ENCODE results near the gene SLPI. TPM values are rescaled to one million over a fixed set of nuclear protein-coding genes. Genes with fewer than 3 reads are reported as not detected.
A peak's percentile ranks its signal among the peaks of the same experiment; 100 is the strongest.

The SLPI gene
- polyA plus RNA-seq, 6 donors from 2014 or later: 0.63 TPM; not detected in 5

- H3K36me3 Mint-ChIP-seq: no peaks in the 10 kb centered on the region
- ATAC-seq (ENCODE audit: low read depth in 2 of 2) (peak; percentile 31 to 45), DNase-seq (peak; percentile 50)
- H3K27me3 Mint-ChIP-seq: peaks cover 38 to 63% (median 39%) of the 10 kb centered on the region in 3 donors
- peaks cover 19 to 23% (median 22%) of the 10 kb centered on the region in 3 donors for H3K4me1 Mint-ChIP-seq
- peak overlapping the region in 1 of 6 donors; percentile 54 for H3K27ac Mint-ChIP-seq
- no peaks in the 10 kb centered on the region for H3K9me3 Mint-ChIP-seq
- H3K4me3 Mint-ChIP-seq: peak overlapping the region in 1 of 8 donors; percentile 8
Measured at GRCh38 chr20:45290677-45291355, 36.5 kb upstream of the SLPI start.

- Mint-ChIP-seq H3K4me1 (peaks cover 19 to 23% (median 22%) of the 10 kb centered on the region in 3 donors), H3K4me3 (peak overlapping the region in 1 of 8 donors; percentile 8), H3K27ac (no peak overlapping the region), H3K27me3 (peaks cover 38 to 56% (median 39%) of the 10 kb centered on the region in 3 donors), H3K9me3 (no peaks in the 10 kb centered on the region), H3K36me3 (no peaks in the 10 kb centered on the region)
- ATAC-seq (ENCODE audit: low read depth in 2 of 2) (no peak), DNase-seq (no peak)
Measured at GRCh38 chr20:45289942-45290676, 35.7 kb upstream of the SLPI start.

GRCh38 chr20:45288860-45289259, 34.5 kb upstream of the SLPI start:
- no peak for ATAC-seq (ENCODE audit: low read depth in 2 of 2)
- Mint-ChIP-seq H3K9me3 (no peaks in the 10 kb centered on the region), H3K27me3 (peaks cover 35 to 51% (median 40%) of the 10 kb centered on the region in 3 donors), H3K4me1 (peaks cover 17 to 20% (median 20%) of the 10 kb centered on the region in 3 donors), H3K4me3 (no peak overlapping the region), H3K36me3 (no peaks in the 10 kb centered on the region), H3K27ac (no peak overlapping the region)
- no peak for DNase-seq

- no peak for ATAC-seq (ENCODE audit: low read depth in 2 of 2)
- no peak overlapping the region for H3K27ac Mint-ChIP-seq
Measured at GRCh38 chr20:45288376-45288775, 34.0 kb upstream of the SLPI start.

GRCh38 chr20:45283551-45284057, 29.2 kb upstream of the SLPI start:
- Mint-ChIP-seq H3K27me3 (peaks cover 37 to 60% (median 50%) of the 10 kb centered on the region in 3 donors), H3K4me1 (peaks cover 0 to 4% (median 0%) of the 10 kb centered on the region in 3 donors), H3K9me3 (peaks cover 0 to 2% (median 0%) of the 10 kb centered on the region in 7 donors), H3K27ac (no peak overlapping the region), H3K4me3 (no peak overlapping the region), H3K36me3 (no peaks in the 10 kb centered on the region)
- DNase-seq: no peak
- no peak for ATAC-seq (ENCODE audit: low read depth in 2 of 2)

More at GRCh38 chr20:45288376-45288775, 34.0 kb upstream of the SLPI start:
- Mint-ChIP-seq H3K4me3 (no peak overlapping the region), H3K4me1 (peaks cover 14 to 18% (median 16%) of the 10 kb centered on the region in 3 donors), H3K36me3 (no peaks in the 10 kb centered on the region), H3K27me3 (peaks cover 33 to 48% (median 44%) of the 10 kb centered on the region in 3 donors), H3K9me3 (no peaks in the 10 kb centered on the region)
- DNase-seq: no peak

GRCh38 chr20:45282700-45283550, 28.6 kb upstream of the SLPI start:
- no peak for DNase-seq
- ATAC-seq (ENCODE audit: low read depth in 2 of 2): no peak
- peak overlapping the region in 2 of 6 donors; percentile 0 to 1 for H3K27ac Mint-ChIP-seq
- H3K9me3 Mint-ChIP-seq: peaks cover 0 to 2% (median 0%) of the 10 kb centered on the region in 7 donors
- no peaks in the 10 kb centered on the region for H3K36me3 Mint-ChIP-seq
- H3K4me3 Mint-ChIP-seq: no peak overlapping the region
- peaks cover 0 to 4% (median 0%) of the 10 kb centered on the region in 3 donors for H3K4me1 Mint-ChIP-seq
- H3K27me3 Mint-ChIP-seq: peaks cover 36 to 59% (median 48%) of the 10 kb centered on the region in 3 donors

- Mint-ChIP-seq H3K4me3 (no peak overlapping the region), H3K4me1 (peaks cover 0 to 4% (median 0%) of the 10 kb centered on the region in 3 donors), H3K9me3 (peaks cover 0 to 2% (median 0%) of the 10 kb centered on the region in 7 donors), H3K27me3 (peaks cover 46 to 61% (median 55%) of the 10 kb centered on the region in 3 donors), H3K27ac (no peak overlapping the region), H3K36me3 (no peaks in the 10 kb centered on the region)
- no peak for ATAC-seq (ENCODE audit: low read depth in 2 of 2)
- no peak for DNase-seq
Measured at GRCh38 chr20:45279992-45280391, 25.6 kb upstream of the SLPI start.

- DNase-seq (no peak), ATAC-seq (ENCODE audit: low read depth in 2 of 2) (no peak)
- Mint-ChIP-seq H3K9me3 (peaks cover 0 to 5% (median 0%) of the 10 kb centered on the region in 7 donors), H3K27me3 (peaks cover 52 to 79% (median 68%) of the 10 kb centered on the region in 3 donors), H3K27ac (no peak overlapping the region), H3K4me1 (no peaks in the 10 kb centered on the region), H3K36me3 (peaks cover 0 to 3% of the 10 kb centered on the region in 2 donors), H3K4me3 (no peak overlapping the region)
Measured at GRCh38 chr20:45275338-45275737, 21.0 kb upstream of the SLPI start.

- peaks cover 0 to 3% (median 0%) of the 10 kb centered on the region in 7 donors for H3K9me3 Mint-ChIP-seq
- H3K36me3 Mint-ChIP-seq: peaks cover 0 to 3% of the 10 kb centered on the region in 2 donors
- no peak overlapping the region for H3K4me3 Mint-ChIP-seq
- no peaks in the 10 kb centered on the region for H3K4me1 Mint-ChIP-seq
- DNase-seq (no peak), ATAC-seq (ENCODE audit: low read depth in 2 of 2) (no peak)
- H3K27ac Mint-ChIP-seq: no peak overlapping the region
- peaks cover 36 to 59% (median 52%) of the 10 kb centered on the region in 3 donors for H3K27me3 Mint-ChIP-seq
Measured at GRCh38 chr20:45269754-45270270, 15.4 kb upstream of the SLPI start.

- H3K4me1 Mint-ChIP-seq: no peaks in the 10 kb centered on the region
- ATAC-seq (ENCODE audit: low read depth in 2 of 2) (no peak), DNase-seq (no peak)
- no peak overlapping the region for H3K27ac Mint-ChIP-seq
- no peaks in the 10 kb centered on the region for H3K9me3 Mint-ChIP-seq
- H3K36me3 Mint-ChIP-seq: peaks cover 0 to 3% of the 10 kb centered on the region in 2 donors
- peaks cover 36 to 61% (median 48%) of the 10 kb centered on the region in 3 donors for H3K27me3 Mint-ChIP-seq
- no peak overlapping the region for H3K4me3 Mint-ChIP-seq
Measured at GRCh38 chr20:45269056-45269455, 14.7 kb upstream of the SLPI start.

- Mint-ChIP-seq H3K4me3 (no peak overlapping the region), H3K9me3 (no peaks in the 10 kb centered on the region), H3K36me3 (peaks cover 0 to 3% of the 10 kb centered on the region in 2 donors), H3K27ac (no peak overlapping the region), H3K27me3 (peaks cover 35 to 59% (median 43%) of the 10 kb centered on the region in 3 donors), H3K4me1 (no peaks in the 10 kb centered on the region)
- ATAC-seq (ENCODE audit: low read depth in 2 of 2): no peak
- no peak for DNase-seq
Measured at GRCh38 chr20:45268531-45268930, 14.2 kb upstream of the SLPI start.

- H3K27ac Mint-ChIP-seq: no peak overlapping the region
- H3K4me1 Mint-ChIP-seq: no peaks in the 10 kb centered on the region
- no peaks in the 10 kb centered on the region for H3K9me3 Mint-ChIP-seq
- ATAC-seq (ENCODE audit: low read depth in 2 of 2) (no peak), DNase-seq (no peak)
- H3K27me3 Mint-ChIP-seq: peaks cover 29 to 57% (median 38%) of the 10 kb centered on the region in 3 donors
- peaks cover 0 to under 1% of the 10 kb centered on the region in 2 donors for H3K36me3 Mint-ChIP-seq
- H3K4me3 Mint-ChIP-seq: no peak overlapping the region
Measured at GRCh38 chr20:45266977-45267376, 12.6 kb upstream of the SLPI start.

Measured in naive B cell (primary cell).